K562 (cell line): Measurements from ENCODE around the gene ANAPC2.

Experiments
- CTCF ChIP-seq, 3 experiments: IDR thresholded peaks in 2 of 3; conservative IDR thresholded peaks in 1 of 3; 2 replicates each; pipeline ENCODE4 v1.5.1; 2011 to 2012; ENCODE audit warnings: low read length in 3 of 3, mild to moderate bottlenecking in 3 of 3, control low read depth in 2 of 3, improper control_type of control experiment in 1 of 3, inconsistent platforms in 1 of 3, low read depth in 1 of 3, mixed read lengths in 1 of 3, moderate library complexity in 1 of 3; ENCODE audit not compliant: insufficient read depth in 2 of 3
- E2F4 ChIP-seq: sonication (generic); formaldehyde crosslinking; IDR thresholded peaks from 2 replicates; pipeline ENCODE4 v1.8.0; 2022; ENCODE audit warnings: mild to moderate bottlenecking, low read depth, missing genetic modification reagents
- ELK1 ChIP-seq: sonication (generic); formaldehyde crosslinking; IDR thresholded peaks from 2 replicates; pipeline ENCODE4 v1.8.1; 2022; ENCODE audit warnings: missing genetic modification reagents
- FOS ChIP-seq: IDR thresholded peaks from 3 replicates; pipeline ENCODE4 v1.6.1; 2011; ENCODE audit not compliant: insufficient read length; ENCODE audit errors: extremely low read depth
- GMEB1 ChIP-seq: fragments of 250-450 bp; sonication (Bioruptor Pico); IDR thresholded peaks from 2 replicates; pipeline ENCODE4 v1.4.0; 2020; ENCODE audit warnings: mild to moderate bottlenecking
- HCFC1 ChIP-seq: IDR thresholded peaks from 2 replicates; pipeline ENCODE4 v1.6.1; 2012; ENCODE audit warnings: low read depth, low read length, improper control_type of control experiment
- MNT ChIP-seq, 2 experiments: fragments of 450-650 bp; conservative IDR thresholded peaks; 2 replicates each; pipeline ENCODE4 v1.6.1; 2017; ENCODE audit warnings: mild to moderate bottlenecking in 2 of 2, moderate library complexity in 2 of 2
- NCOR1 ChIP-seq: fragments of 450-650 bp; IDR thresholded peaks from 2 replicates; pipeline ENCODE4 v1.6.1; 2016; ENCODE audit warnings: mild to moderate bottlenecking, moderate library complexity
- ZKSCAN8 ChIP-seq: fragments of 200-800 bp; sonication (Bioruptor generic); IDR thresholded peaks from 2 replicates; pipeline ENCODE4 v1.6.1; 2016; ENCODE audit warnings: missing genetic modification characterization, missing compliant biosample characterization

GRCh38 chr9:137219757-137220316 is 31.5 kb upstream of the ANAPC2 start:
- TF ChIP-seq ZKSCAN8 (CRISPR knock-in tag) (no peak), MNT (conservative IDR thresholded peaks at IDR 0.05) (no peak), E2F4 (no peak), FOS (no peak), ELK1 (CRISPR knock-in tag) (no peak), GMEB1 (no peak), CTCF (IDR thresholded peaks at IDR 0.05 in 2 of 3, conservative IDR thresholded peaks at IDR 0.05 in 1 of 3; ENCODE audit: insufficient read depth in 2 of 3, low read depth in 1 of 3, low read length in 3 of 3) (no peak), HCFC1 (no peak), NCOR1 (no peak)
